ENCODE results near the gene RAPGEF1. TPM values are rescaled to one million over a fixed set of nuclear protein-coding genes. Genes with fewer than 3 reads are reported as not detected.
A peak's percentile ranks its signal among the peaks of the same experiment; 100 is the strongest.

The RAPGEF1 gene
- total RNA-seq, 1 donor from 2014 or later: 144 TPM

- intact Hi-C loops (cut with DNase I): no loop called here
- Histone ChIP-seq H3K36me3 (peaks cover 75% of the 10 kb centered on the region), H3K4me3 (no peak overlapping the region), H3K4me1 (no peaks in the 10 kb centered on the region), H3K27me3 (no peaks in the 10 kb centered on the region), H3K9me3 (no peaks in the 10 kb centered on the region), H3K27ac (no peak overlapping the region)
- ATAC-seq: no peak
- TF ChIP-seq CTCF (IDR thresholded peaks at IDR 0.05): no peak
- no peak for DNase-seq
Measured at GRCh38 chr9:131578021-131578420, 161.9 kb downstream of the RAPGEF1 start.

- Histone ChIP-seq H3K4me1 (no peaks in the 10 kb centered on the region), H3K27me3 (no peaks in the 10 kb centered on the region), H3K27ac (no peak overlapping the region), H3K4me3 (no peak overlapping the region), H3K9me3 (no peaks in the 10 kb centered on the region), H3K36me3 (peaks cover 75% of the 10 kb centered on the region)
- DNase-seq (no peak), ATAC-seq (no peak)
- TF ChIP-seq CTCF (IDR thresholded peaks at IDR 0.05): no peak
- intact Hi-C loops (cut with DNase I): no loop called here
Measured at GRCh38 chr9:131577005-131578000, 162.6 kb downstream of the RAPGEF1 start.

GRCh38 chr9:131575946-131576853 lies 163.7 kb downstream of the RAPGEF1 start:
- TF ChIP-seq CTCF (IDR thresholded peaks at IDR 0.05): no peak
- H3K9me3 ChIP-seq: no peaks in the 10 kb centered on the region
- H3K4me3 ChIP-seq: no peak overlapping the region
- intact Hi-C loops (cut with DNase I): no loop called here
- no peak for DNase-seq
- no peak overlapping the region for H3K27ac ChIP-seq
- ATAC-seq: no peak
- no peaks in the 10 kb centered on the region for H3K4me1 ChIP-seq
- H3K36me3 ChIP-seq: peaks cover 74% of the 10 kb centered on the region
- H3K27me3 ChIP-seq: no peaks in the 10 kb centered on the region

GRCh38 chr9:131574730-131575640 lies 164.9 kb downstream of the RAPGEF1 start:
- intact Hi-C loops (cut with DNase I): no loop called here
- DNase-seq: no peak
- H3K27ac ChIP-seq: no peak overlapping the region
- no peak overlapping the region for H3K4me3 ChIP-seq
- no peaks in the 10 kb centered on the region for H3K9me3 ChIP-seq
- peaks cover 65% of the 10 kb centered on the region for H3K36me3 ChIP-seq
- ATAC-seq: no peak
- H3K4me1 ChIP-seq: no peaks in the 10 kb centered on the region
- H3K27me3 ChIP-seq: no peaks in the 10 kb centered on the region
- no peak for TF ChIP-seq CTCF (IDR thresholded peaks at IDR 0.05)

- Histone ChIP-seq H3K9me3 (no peaks in the 10 kb centered on the region), H3K4me1 (no peaks in the 10 kb centered on the region), H3K27me3 (no peaks in the 10 kb centered on the region), H3K27ac (no peak overlapping the region), H3K36me3 (peaks cover 20% of the 10 kb centered on the region), H3K4me3 (no peak overlapping the region)
- intact Hi-C loops (cut with DNase I): no loop called here
- DNase-seq (no peak), ATAC-seq (peak; percentile 43)
- no peak for TF ChIP-seq CTCF (IDR thresholded peaks at IDR 0.05)
Measured at GRCh38 chr9:131567910-131568309, 172.0 kb downstream of the RAPGEF1 start.

All from upper lobe of right lung (tissue), 1 donor.